ENCODE data around the gene HES7. TPM values are rescaled to one million over a fixed set of nuclear protein-coding genes. Genes with fewer than 3 reads are reported as not detected.

HES7 gene
- total RNA-seq, 4 donors from 2014 or later = not detected

DNA sequence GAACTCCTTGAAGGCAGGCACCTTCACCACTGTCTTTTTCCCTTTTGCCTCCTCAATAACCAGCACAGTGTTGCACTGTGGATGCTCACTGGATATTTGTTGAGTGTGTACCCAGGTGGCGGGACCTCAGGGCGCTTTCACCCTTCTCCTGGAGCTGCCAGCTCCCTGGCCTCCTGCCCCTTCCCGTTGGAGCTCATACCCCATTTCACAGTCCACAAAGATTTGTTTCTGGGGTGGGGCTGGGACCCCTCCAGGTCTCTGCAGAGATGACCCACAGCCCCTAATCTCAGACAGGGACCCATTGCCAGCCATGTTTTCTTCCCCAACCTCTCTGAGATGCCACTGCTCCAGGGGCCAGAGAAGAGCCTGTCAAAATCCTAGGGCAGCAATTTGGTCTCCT, 48.8 kb downstream of the HES7 start:
- intact Hi-C loops (cut with DNase I; ENCODE audit: low total_unique reads) = no loop called here
- no peak for TF ChIP-seq CTCF (IDR thresholded peaks at IDR 0.05)
- TF ChIP-seq POLR2A (IDR thresholded peaks at IDR 0.05) = no peak
- 88 to 89% methylated on average over 3 of the region's 3 CpGs for WGBS, 2 donors
- no peak overlapping the region for H3K4me3 ChIP-seq (ENCODE audit: low read depth, poor library complexity, severe bottlenecking)
- DNase-seq (ENCODE audit: low spot score in 2 of 2) = no peak

- H3K4me3 ChIP-seq (ENCODE audit: low read depth, poor library complexity, severe bottlenecking) = no peak overlapping the region
- intact Hi-C loops (cut with DNase I; ENCODE audit: low total_unique reads) = no loop called here
- WGBS, 2 donors = 50 to 51% methylated on average over 7 of the region's 7 CpGs
- TF ChIP-seq CTCF (IDR thresholded peaks at IDR 0.05) = no peak
- TF ChIP-seq POLR2A (IDR thresholded peaks at IDR 0.05) = no peak
- DNase-seq (ENCODE audit: low spot score in 2 of 2) = no peak
Observed at GRCh38 chr17:8074554-8074953, 49.4 kb downstream of the HES7 start.

DNA sequence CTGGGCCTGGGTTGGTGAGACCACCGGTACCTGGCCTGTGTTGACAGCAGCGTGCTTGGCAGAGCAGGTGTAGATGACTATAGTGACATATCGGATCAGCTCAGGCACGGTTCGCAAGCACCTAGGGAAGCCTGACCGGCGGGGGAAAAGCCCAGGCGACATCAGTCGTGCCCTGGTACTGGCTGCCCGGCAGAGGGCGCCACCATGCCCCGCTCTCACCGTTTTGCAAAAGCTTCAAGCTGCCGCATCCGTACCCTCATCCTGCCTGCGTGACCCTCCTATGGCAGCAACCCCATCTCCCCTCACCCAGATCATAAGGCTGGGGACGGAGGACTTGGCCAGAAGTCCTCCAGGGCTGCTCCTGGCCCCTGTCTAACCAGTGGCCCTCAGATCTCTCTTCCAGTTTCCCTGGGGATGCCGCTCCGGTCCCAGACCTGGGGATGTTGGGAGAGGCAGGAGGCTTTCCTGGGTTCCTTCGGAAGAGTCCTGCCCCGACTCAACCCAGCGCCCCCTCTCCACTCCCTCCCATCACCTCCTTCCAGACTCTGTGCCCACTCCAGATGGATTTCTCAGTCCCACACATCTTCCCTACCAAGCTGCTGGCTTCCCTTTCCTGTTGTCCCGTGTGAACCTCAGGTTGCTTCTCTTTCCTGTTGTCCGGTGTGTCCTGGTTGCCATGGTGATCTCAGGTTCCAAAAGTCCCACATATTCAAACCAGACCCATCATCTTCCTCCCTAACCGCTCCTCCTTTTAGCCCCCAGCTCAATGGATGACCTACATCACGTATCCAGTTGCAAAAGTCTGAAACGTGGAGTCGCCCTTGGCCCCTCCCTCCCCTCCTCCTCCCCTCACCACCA, 50.0 kb downstream of the HES7 start:
- DNase-seq (ENCODE audit: low spot score in 2 of 2) = peak; percentile 38 to 94
- no peak for TF ChIP-seq POLR2A (IDR thresholded peaks at IDR 0.05)
- TF ChIP-seq CTCF (IDR thresholded peaks at IDR 0.05) = peak in 1 of 3 donors; percentile 47
- H3K4me3 ChIP-seq (ENCODE audit: low read depth, poor library complexity, severe bottlenecking) = no peak overlapping the region
- WGBS, 2 donors = 5% methylated on average over 25 to 28 of the region's 28 CpGs
- intact Hi-C loops (cut with DNase I; ENCODE audit: low total_unique reads) = no loop called here

GRCh38 chr17:8072729-8073461, 51.0 kb downstream of the HES7 start:
- intact Hi-C loops (cut with DNase I; ENCODE audit: low total_unique reads) = no loop called here

DNA sequence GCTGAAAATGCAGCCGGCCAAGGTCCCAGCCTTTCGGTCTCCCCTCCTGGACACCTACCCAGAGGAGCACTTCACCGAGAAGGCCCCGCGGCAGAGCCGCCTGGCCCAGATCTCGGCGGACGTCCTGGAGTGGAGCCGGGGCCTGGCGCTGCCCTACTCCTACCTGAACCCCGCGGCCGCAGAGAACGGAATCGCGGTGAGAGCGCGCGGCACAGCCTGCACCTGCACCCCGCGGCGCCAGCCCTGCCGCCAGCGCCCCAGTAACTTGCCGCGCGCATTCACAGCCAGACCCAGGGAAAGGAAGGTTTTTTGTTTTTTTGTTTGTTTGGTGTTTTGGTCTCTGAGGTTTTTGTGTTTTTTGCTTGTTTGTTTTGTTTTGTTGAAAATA, 51.6 kb downstream of the HES7 start:
- DNase-seq (ENCODE audit: low spot score in 2 of 2) = no peak
- TF ChIP-seq CTCF (IDR thresholded peaks at IDR 0.05) (no peak), POLR2A (IDR thresholded peaks at IDR 0.05) (no peak)
- WGBS, 2 donors = 8 to 17% methylated on average over 3 to 27 of the region's 28 CpGs
- intact Hi-C loops (cut with DNase I; ENCODE audit: low total_unique reads) = no loop called here
- no peak overlapping the region for H3K4me3 ChIP-seq (ENCODE audit: low read depth, poor library complexity, severe bottlenecking)

More at GRCh38 chr17:8072729-8073461, 51.0 kb downstream of the HES7 start:
- WGBS, 2 donors = 2 to 6% methylated on average over 33 to 40 of the region's 40 CpGs
- DNase-seq (ENCODE audit: low spot score in 2 of 2) = no peak
- TF ChIP-seq CTCF (IDR thresholded peaks at IDR 0.05) = no peak
- no peak for TF ChIP-seq POLR2A (IDR thresholded peaks at IDR 0.05)
- H3K4me3 ChIP-seq (ENCODE audit: low read depth, poor library complexity, severe bottlenecking) = no peak overlapping the region

Measured in lower leg skin (tissue), 4 donors.